A673 (cell line): ENCODE data around the gene CYBA.

Source experiments
- EZH2 ChIP-seq: fragments of 200-600 bp; sonication (generic); IDR thresholded peaks from 2 replicates; pipeline ENCODE4 v1.6.1; 2017; ENCODE audit warnings: borderline replicate concordance, low read depth, mild to moderate bottlenecking, mixed read lengths, antibody characterized with exemption, low read length; ENCODE audit not compliant: poor library complexity, severe bottlenecking
- TF ChIP-seq, protein P1 (sequence below): fragments of 300-800, 200-600 bp; sonication (generic); conservative IDR thresholded peaks from 2 replicates; pipeline ENCODE4 v1.5.1; 2017; ENCODE audit warnings: low read depth, mild to moderate bottlenecking, antibody characterized with exemption, low read length, moderate library complexity, mixed read lengths

DNA sequence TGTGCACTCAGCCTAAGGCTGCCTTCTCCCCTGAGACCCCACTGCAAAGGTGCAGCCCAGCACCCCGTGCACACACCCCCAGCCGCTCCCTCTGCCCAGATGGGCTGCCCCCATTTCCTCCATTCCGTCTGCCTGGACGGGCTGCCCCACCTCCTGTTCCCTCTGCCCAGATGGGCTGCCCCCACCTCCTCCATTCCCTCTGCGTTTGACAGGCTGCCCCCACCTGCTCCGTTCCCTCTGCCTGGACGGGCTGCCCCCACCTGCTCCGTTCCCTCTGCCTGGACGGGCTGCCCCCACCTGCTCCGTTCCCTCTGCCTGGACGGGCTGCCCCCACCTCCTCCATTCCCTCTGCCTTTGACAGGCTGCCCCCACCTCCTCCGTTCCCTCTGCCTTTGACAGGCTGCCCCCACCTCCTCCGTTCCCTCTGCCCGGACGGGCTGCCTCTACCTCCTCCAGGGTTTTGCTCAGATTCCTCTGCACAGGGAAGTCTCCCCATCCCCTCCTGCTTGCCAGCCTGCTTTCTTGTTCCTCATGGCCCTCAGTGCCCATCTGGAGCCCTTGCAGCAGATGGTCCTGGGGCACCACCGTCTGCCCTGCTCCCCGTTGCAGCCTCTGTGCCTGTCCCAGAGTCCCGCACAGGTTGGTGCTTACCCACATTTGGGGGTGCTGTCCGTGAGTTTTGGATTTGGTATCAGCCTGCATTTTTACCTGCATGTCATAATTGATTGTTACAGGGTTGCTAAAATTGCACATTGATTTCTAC, 35.9 kb downstream of the CYBA start:
- TF ChIP-seq, protein P1, sequence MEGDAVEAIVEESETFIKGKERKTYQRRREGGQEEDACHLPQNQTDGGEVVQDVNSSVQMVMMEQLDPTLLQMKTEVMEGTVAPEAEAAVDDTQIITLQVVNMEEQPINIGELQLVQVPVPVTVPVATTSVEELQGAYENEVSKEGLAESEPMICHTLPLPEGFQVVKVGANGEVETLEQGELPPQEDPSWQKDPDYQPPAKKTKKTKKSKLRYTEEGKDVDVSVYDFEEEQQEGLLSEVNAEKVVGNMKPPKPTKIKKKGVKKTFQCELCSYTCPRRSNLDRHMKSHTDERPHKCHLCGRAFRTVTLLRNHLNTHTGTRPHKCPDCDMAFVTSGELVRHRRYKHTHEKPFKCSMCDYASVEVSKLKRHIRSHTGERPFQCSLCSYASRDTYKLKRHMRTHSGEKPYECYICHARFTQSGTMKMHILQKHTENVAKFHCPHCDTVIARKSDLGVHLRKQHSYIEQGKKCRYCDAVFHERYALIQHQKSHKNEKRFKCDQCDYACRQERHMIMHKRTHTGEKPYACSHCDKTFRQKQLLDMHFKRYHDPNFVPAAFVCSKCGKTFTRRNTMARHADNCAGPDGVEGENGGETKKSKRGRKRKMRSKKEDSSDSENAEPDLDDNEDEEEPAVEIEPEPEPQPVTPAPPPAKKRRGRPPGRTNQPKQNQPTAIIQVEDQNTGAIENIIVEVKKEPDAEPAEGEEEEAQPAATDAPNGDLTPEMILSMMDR: no peak
- no peak for TF ChIP-seq EZH2
